ENCODE results near the gene ZBTB4.
"Not testable (repeated sequence)": the region's sequence is repeated elsewhere in the genome, so short reads cannot be mapped to it uniquely, and the experiment has no call there.

DNA sequence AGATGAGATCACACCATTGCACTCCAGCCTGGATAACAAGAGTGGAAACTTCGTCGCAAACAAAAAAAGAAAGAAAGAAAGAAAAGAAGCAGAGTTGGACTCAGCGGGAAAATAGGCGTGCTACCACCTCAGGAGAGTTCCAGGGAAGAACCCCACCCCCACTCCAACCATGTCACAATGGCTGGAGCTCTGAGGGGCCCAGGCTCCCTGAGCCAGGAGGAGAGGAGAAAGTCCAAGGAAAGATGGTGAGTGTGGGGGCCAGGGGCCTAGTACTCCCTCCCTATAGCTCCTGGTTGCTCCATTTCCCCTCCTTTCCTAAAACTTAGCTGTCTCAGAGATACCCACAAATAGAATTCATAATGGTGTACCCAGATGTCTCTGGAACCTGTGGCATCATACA lies 1.8 kb upstream of the ZBTB4 start, which contains the start of gene SLC35G6:
- TF ChIP-seq, protein P1, sequence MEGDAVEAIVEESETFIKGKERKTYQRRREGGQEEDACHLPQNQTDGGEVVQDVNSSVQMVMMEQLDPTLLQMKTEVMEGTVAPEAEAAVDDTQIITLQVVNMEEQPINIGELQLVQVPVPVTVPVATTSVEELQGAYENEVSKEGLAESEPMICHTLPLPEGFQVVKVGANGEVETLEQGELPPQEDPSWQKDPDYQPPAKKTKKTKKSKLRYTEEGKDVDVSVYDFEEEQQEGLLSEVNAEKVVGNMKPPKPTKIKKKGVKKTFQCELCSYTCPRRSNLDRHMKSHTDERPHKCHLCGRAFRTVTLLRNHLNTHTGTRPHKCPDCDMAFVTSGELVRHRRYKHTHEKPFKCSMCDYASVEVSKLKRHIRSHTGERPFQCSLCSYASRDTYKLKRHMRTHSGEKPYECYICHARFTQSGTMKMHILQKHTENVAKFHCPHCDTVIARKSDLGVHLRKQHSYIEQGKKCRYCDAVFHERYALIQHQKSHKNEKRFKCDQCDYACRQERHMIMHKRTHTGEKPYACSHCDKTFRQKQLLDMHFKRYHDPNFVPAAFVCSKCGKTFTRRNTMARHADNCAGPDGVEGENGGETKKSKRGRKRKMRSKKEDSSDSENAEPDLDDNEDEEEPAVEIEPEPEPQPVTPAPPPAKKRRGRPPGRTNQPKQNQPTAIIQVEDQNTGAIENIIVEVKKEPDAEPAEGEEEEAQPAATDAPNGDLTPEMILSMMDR (IDR thresholded peaks at IDR 0.05; ENCODE audit: low read length) = not testable (repeated sequence)
- TF ChIP-seq EZH2 (IDR thresholded peaks at IDR 0.05; ENCODE audit: borderline replicate concordance, low read length) = not testable (repeated sequence)
